Measurements from ENCODE around the gene SLC17A8.
"Not testable (repeated sequence)": the region's sequence is repeated elsewhere in the genome, so short reads cannot be mapped to it uniquely, and the experiment has no call there.

The SLC17A8 gene

GRCh38 chr12:100356644-100357223 is at the start of gene SLC17A8:
Gene SLC17A8, plus strand, starts transcription at chr12:100357074. Its CDS starts 318 bp downstream, at chr12:100357392.
- DNase-seq (ENCODE audit: low spot score): no peak

DNA sequence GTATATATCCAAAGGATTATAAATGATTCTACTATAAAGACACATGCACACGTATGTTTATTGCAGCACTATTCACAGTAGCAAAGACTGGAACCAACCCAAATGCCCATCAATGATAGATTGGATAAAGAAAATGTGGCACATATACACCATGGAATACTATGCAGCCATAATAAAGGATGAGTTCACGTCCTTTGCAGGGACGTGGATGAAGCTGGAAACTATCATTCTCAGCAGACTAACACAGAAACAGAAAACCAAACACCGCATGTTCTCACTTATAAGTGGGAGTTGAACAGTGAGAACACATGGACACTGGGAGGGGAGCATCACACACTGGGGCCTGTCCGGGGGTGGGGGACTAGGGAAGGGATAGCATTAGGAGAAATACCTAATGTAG is 48.7 kb upstream of the SLC17A8 start:
- not testable (repeated sequence) for DNase-seq (ENCODE audit: low spot score)

DNA sequence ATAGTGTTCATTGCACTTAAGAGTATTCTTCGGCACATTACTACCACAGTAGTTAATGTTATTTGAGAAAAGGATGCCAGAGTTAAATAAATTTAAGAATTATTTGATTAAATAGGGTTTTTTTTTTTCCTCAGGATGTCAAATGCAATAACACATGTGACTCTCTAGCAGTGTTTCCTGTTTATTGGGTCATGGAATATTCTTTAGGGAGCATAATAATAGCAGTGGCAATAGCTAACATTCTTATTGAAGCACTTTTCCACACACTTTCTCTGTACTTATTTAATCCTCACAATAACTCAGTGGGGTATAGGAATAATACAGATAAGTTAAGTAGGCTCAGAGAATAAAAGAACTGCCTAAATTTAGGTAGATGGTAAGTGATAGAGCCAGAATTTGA is 45.6 kb upstream of the SLC17A8 start:
- no peak for DNase-seq (ENCODE audit: low spot score)

DNA sequence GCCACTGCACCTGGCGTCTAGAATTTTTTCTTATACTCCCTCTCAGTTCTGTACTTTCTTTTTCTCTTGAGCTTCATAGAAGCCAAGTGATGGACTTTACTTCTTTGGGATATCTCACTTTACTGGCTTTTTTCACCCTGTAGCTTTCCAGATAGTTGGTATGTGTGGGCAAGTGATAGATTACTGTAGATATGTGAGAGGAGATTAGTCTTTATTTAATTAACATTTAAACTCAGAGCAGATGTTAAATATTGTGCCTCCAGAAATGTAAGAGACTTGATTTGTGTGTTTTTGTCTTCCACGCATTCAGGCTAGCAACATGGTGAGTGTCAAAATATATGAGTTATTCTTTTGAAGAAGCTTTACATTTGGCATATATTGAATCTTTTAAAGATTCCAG is 39.5 kb upstream of the SLC17A8 start:
- DNase-seq (ENCODE audit: low spot score): no peak

GRCh38 chr12:100324498-100324897 is 32.4 kb upstream of the SLC17A8 start:
- DNase-seq (ENCODE audit: low spot score): no peak

DNA sequence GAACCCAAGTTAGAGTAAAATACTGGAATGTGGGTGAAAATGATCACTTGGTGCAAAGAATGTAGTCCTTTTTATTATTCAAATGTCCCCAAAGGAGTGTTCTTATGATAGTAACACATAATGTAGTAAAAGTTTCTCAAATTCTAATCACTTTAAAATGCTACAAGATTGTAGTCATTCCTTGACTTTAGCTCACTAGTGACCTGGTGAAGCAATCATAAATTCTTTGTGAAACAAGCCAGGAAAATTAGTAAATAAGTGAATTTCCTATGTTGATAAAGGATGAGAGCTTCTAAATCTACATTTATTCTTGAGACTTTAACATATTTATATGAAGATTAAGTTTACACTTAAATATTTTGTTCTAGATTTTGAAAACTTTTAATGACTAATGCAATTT is 30.7 kb upstream of the SLC17A8 start:
- no peak for DNase-seq (ENCODE audit: low spot score)

GRCh38 chr12:100329800-100330199 is 27.1 kb upstream of the SLC17A8 start:
- DNase-seq (ENCODE audit: low spot score): no peak

DNA sequence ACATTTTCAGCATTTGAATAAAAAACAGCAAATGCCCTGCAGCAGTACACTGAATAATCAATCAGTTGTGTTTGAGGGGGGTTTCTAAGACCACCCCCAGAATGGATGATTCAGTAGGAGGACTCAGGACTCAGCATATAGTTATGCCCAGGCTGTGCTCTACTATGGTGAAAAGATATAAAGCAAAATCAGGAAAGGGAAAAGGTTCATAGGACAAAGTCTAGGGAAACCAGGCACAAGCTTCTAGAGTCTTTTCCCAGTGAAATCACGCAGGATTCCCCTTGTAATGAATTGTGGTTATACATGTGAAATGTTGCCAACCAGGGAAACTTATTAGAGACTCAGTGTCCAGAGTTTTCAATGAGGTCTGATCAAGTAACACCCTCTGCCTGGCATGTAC is 25.0 kb upstream of the SLC17A8 start:
- DNase-seq (ENCODE audit: low spot score): no peak

DNA sequence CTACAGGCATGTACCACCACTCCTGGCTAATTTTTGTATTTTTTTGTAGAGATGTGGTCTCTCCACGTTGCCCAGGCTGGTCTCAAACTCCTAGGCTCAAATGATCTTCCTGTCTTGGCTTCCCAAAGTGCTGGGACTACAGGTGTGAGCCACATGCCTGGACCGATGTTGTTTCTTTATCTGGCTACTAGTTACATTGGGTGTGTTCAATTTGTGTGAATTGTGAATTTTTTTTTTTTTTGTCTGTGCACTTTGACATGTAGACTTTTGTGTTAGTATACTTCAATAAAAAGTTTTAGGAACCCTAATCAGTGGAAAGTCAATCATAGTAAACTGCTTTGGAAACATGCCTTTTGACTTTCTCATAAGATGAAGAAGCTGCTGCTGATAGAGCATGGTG is 24.0 kb upstream of the SLC17A8 start:
- no peak for DNase-seq (ENCODE audit: low spot score)

DNA sequence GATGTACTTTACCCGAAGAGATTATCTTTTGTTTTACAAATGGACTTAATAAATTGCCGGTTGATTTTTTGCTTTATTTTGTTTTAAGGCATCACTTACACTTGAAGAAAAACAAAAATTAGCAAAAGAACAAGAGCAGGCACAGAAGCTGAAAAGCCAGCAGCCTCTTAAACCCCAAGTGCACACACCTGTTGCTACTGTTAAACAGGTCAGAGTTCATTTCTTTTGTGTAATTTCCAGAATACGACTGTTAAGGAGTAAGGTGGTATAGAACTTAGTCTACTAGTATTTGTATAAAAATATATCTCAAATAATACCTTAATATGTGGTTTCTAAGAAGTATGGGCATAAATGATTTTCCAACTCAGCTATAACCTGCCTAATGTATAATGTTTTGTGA is 19.6 kb upstream of the SLC17A8 start:
- no peak for DNase-seq (ENCODE audit: low spot score)

DNA sequence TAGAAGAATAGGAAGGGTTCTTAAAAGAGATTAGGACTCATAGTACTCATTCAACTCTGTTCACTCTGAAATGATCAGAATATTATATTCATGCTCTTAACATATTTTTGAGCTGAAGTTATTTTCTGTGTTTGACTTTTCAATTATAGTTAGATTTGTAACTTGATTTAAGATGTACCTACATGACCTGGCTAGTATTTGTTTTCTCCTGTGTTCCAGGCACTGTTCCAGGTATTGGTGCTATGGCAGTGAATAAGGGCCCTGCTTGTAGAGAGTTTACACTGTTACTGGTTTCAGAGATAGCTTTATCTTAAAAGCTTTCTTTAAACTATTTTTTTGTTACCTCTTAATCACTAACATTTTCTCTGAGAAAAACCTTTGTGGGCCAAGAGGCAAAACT is 19.1 kb upstream of the SLC17A8 start:
- no peak for DNase-seq (ENCODE audit: low spot score)

- no peak for DNase-seq (ENCODE audit: low spot score)
These were observed 17.8 kb upstream of the SLC17A8 start for GRCh38 chr12:100339071-100339470.

- not testable (repeated sequence) for DNase-seq (ENCODE audit: low spot score)
These were observed 14.0 kb upstream of the SLC17A8 start for GRCh38 chr12:100342897-100343296.

- DNase-seq (ENCODE audit: low spot score): not testable (repeated sequence)
These were observed 12.5 kb upstream of the SLC17A8 start for GRCh38 chr12:100344351-100344750.

DNA sequence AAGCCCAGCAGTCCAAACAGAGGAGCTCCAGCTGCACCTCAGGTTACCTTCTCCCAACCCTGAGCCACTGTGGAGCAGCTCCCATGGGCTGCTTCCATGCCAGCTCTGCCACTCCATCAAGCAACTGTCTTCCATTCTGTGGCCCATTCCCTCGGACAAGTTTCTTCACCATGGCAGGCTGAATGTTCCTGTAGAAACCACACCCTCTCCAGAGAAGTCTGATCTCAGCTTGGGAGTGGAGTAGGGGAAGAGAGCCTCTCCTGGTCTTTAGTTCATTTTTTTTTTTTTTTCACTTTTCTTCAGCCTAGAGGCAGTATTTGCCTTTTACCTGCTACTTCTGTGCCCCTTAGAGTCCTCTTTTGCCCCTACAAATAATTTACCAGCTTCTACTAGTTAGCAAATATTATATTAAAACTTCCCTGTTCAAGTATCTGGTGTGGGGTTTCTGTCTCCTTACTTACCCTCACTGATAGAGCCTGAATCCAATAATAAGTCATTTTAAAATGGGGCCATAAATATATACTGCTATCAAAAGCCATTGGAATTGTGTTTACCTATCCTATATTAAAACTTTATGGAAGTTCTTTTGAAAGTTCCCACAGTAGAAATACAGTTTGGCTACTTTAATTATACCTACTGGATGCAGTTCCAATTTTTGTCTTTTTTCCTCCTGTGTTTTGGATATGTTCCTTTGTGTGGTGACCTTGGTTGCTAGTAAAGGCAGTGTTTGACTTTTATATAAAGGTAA is 11.7 kb upstream of the SLC17A8 start:
- DNase-seq (ENCODE audit: low spot score): no peak

DNA sequence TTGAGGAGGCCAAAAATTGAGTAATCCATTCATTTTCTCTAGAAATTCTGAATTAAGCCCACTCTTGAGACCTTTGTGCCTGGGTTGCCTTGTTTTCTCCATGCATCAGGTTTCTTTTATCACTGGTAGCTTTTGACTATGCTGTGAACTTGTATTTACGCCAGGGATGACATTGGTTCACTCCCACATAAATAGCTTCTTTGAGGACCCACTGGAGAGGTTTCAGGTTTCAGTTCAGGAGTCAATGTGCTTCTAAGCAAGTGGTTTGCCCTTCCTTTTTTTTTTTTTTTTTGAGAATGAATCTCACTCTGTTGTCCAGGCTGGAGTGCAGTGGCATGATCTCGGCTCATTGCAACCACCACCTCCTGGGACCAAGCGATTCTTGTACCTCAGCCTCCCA is 10.2 kb upstream of the SLC17A8 start:
- no peak for DNase-seq (ENCODE audit: low spot score)

DNA sequence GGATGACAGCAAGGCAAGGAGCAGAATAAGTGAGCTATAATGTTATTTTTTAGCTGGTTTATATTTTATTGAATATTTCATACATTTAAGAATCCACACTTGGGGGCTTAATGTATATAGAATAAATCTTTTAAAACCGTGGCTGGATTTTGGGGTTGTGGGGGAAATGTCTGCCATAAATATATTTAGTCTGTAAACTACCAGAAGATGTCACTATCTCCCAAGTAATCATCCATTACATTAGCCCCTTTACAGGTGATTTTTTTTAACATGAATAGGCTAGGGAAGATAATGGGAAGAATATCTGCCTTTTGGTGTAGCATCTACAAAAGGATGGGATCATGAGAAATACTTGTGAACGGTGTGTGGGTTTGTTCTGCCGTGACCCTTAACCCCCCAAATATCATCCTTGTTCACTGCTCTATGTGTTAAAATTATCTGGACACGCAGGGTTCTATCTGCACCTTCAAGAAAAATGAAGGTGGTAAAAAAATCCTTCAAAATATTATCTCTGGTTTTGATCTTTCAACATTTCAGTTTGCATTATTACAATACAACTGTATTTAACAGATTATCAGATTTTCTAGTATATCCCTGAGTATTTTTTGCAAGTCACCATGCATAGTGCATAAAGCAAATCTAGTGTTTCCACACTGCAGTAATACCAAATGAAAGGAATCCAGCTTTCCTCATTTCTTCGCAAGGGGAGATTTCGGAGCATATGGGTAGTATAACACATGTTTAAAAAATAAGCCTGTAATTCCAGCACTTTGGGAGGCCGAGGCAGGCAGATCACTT is 8.0 kb upstream of the SLC17A8 start:
- peak; percentile 19 for DNase-seq (ENCODE audit: low spot score)

DNA sequence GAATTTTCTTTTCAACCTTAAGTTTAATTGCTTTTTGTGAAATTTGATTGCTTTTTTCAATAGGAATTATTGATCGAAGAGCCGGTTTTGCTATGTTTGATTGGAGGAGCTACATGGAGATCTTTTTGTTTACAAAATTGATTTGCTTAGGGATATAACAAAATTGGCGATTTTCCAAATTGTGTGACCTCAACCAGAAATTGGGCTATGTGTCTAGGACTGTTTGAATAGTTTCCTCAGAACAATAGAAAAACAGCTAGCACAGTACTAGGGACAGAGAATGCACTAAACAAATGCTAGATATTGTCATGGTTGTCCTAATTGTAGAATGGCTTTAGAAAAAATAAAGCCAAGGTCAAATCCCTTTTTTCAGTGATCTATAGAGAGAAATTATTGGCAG is 2.4 kb downstream of the SLC17A8 start:
- DNase-seq (ENCODE audit: low spot score): no peak

DNA sequence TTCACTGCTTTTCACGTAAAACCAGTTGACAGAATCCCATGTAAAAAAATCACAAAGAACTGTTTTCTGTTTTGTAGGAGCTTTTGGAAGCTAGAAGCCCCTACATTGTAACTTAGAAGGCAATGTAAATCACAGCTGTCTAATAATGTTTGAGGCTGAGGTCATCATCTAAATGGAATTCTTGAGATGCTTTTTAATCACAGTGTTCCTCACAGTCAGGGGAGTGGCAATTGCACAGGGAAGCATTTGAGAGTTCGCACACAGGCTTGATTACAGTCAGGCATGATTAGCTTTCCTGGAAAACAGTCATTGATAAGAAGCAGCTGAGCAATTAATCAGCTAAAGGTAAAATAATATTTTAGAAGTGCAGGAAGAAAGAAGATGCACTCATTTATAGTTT is 2.9 kb downstream of the SLC17A8 start:
- no peak for DNase-seq (ENCODE audit: low spot score)

- DNase-seq (ENCODE audit: low spot score): no peak
These were observed 3.6 kb downstream of the SLC17A8 start for GRCh38 chr12:100360450-100360849.

GRCh38 chr12:100364324-100364723 is 7.5 kb downstream of the SLC17A8 start:
- DNase-seq (ENCODE audit: low spot score): no peak

DNA sequence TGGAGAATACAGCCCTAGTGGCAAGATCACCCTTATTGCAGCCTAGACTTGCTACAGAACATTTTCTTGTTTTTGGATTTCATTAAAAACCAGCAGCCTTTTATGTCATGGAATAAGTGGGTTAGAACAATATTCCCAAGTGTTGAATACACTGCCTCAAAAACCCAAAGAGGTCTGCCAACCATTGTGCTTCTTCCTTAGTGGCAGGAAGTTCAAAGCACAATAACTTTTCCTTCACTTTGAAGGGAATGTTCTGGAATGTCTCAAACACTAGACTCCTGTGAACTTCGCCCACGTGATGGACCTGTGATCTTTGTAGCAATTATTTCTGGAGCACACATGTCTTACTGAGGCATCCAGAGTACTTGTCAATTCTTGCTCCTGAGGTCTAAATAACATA is 8.5 kb downstream of the SLC17A8 start:
- no peak for DNase-seq (ENCODE audit: low spot score)

- no peak for DNase-seq (ENCODE audit: low spot score)
These were observed 11.2 kb downstream of the SLC17A8 start for GRCh38 chr12:100368066-100368465.
